Body of pancreas (tissue), 4 donors: ENCODE data around the gene DLG2. TPM values are rescaled to one million over a fixed set of nuclear protein-coding genes. Genes with fewer than 3 reads are reported as not detected.

Source experiments
- ATAC-seq: fragments of 150-250 bp; one replicate; pipeline ENCODE4 v1.9.1; 2016
- DNase-seq, 4 donors: peaks; one replicate each; pipeline ENCODE4 v3.0.0-alpha.2; 2019
- H3K27ac ChIP-seq, 4 donors: fragments of 200-600 bp; sonication (generic); 1 replicate in 3 of 4; 2 replicates in 1 of 4; pipeline versions ENCODE4 v1.5.1 to v1.6.1; 2016 to 2019; ENCODE audit warnings: mild to moderate bottlenecking in 1 of 4, mixed read lengths in 1 of 4, moderate library complexity in 1 of 4
- H3K27me3 ChIP-seq, 2 donors: fragments of 200-600 bp; sonication (generic); one replicate each; pipeline ENCODE4 v1.6.0; 2016; ENCODE audit warnings: mild to moderate bottlenecking in 1 of 2
- H3K36me3 ChIP-seq, 2 donors: fragments of 200-600 bp; sonication (generic); replicated peaks in 1 of 2; 2 replicates each; pipeline ENCODE4 v1.5.1; 2016; ENCODE audit warnings: low read depth in 2 of 2; ENCODE audit not compliant: insufficient read depth in 1 of 2
- H3K4me1 ChIP-seq: fragments of 200-600 bp; sonication (generic); one replicate; pipeline ENCODE4 v1.6.0; 2016
- H3K4me3 ChIP-seq, 2 donors: fragments of 200-600 bp; sonication (generic); 1 replicate in 1 of 2; 2 replicates in 1 of 2; pipeline ENCODE4 v1.5.1; 2016 to 2019
- H3K9me3 ChIP-seq, 3 donors: fragments of 200-600 bp; sonication (generic); 1 replicate in 2 of 3; 2 replicates in 1 of 3; pipeline ENCODE4 v1.5.1; 2016
- CTCF ChIP-seq, 7 experiments: fragments of 450-650 bp in 4 of 7; fragments of 200-600 bp in 3 of 7; sonication (generic) in 3 of 7; IDR thresholded peaks; one replicate each; pipeline ENCODE4 v1.5.1; 2016 to 2019; ENCODE audit warnings: antibody characterized with exemption in 7 of 7
- POLR2A ChIP-seq, 3 donors: fragments of 450-650 bp; IDR thresholded peaks; one replicate each; pipeline ENCODE4 v1.6.1; 2016; ENCODE audit warnings: antibody characterized with exemption in 3 of 3, mild to moderate bottlenecking in 2 of 3
- WGBS, 2 donors: methylation state at CpG; one replicate each; pipeline ENCODE4 v1.1.5; 2017; 5-methylcytosine and 5-hydroxymethylcytosine counted together
- intact Hi-C: fragments of 100-400 bp; cut with DNase I; formaldehyde crosslinking; loops from one replicate; pipeline ENCODE4 v1.15.1; 2023
- total RNA-seq, 2 donors: library from RNA; depleted of rRNA; stranded (reverse); fragments of >200 nt; gene quantifications; one replicate each; pipeline ENCODE4 v1.1.0, GENCODE V29; 2016

The DLG2 gene
- total RNA-seq, 2 donors from 2014 or later = 6.0 to 13.2 TPM

- intact Hi-C loops = no loop called here
- DNase-seq = no peak
- Histone ChIP-seq H3K4me3 (no peak overlapping the region), H3K4me1 (no peaks in the 10 kb centered on the region), H3K27ac (no peak overlapping the region), H3K9me3 (no peaks in the 10 kb centered on the region), H3K36me3 (no peaks in the 10 kb centered on the region), H3K27me3 (no peaks in the 10 kb centered on the region)
- WGBS, 2 donors = 25 to 30% methylated on average over 3 of the region's 3 CpGs
- TF ChIP-seq POLR2A (IDR thresholded peaks at IDR 0.05) (no peak), CTCF (IDR thresholded peaks at IDR 0.05) (peak; percentile 14 to 58 (median 44))
- peak; percentile 15 for ATAC-seq
Observed at GRCh38 chr11:84524422-84525051, 1102.6 kb downstream of the DLG2 start.

- no peak for TF ChIP-seq POLR2A (IDR thresholded peaks at IDR 0.05)
- TF ChIP-seq CTCF (IDR thresholded peaks at IDR 0.05) = no peak
- intact Hi-C loops = no loop called here
- no peak overlapping the region for H3K4me3 ChIP-seq
- DNase-seq (no peak), ATAC-seq (no peak)
- H3K27me3 ChIP-seq = no peaks in the 10 kb centered on the region
- H3K27ac ChIP-seq = no peak overlapping the region
- H3K4me1 ChIP-seq = no peaks in the 10 kb centered on the region
- no peaks in the 10 kb centered on the region for H3K36me3 ChIP-seq
- H3K9me3 ChIP-seq = no peaks in the 10 kb centered on the region
Observed at GRCh38 chr11:84522331-84522730, 1104.8 kb downstream of the DLG2 start.

DNA sequence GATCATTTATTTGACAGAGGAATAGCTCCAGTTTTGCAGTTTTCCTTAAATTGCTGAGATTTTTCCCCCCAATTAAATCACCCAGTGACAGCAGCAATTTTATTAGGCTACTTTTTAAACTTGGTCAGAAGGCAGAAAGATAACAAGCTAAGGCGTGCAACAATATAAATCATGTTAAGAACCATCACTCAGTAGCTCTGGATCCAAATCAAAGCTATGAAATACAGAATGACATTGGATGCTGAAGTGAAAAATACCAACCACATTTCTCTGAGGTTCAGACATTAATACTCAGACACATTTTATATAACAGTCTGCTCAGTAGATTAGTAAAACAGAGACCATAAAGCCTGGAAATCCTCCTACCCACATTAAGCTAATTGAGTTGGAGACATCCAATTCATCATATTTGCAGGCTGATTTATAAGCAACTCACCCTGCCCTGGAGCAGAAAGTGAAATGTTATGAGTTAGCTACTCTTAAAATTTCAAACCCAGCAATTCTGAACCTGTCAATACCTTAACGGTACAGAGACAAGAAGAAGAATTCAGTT is 1108.4 kb downstream of the DLG2 start:
- H3K4me1 ChIP-seq = no peaks in the 10 kb centered on the region
- no peaks in the 10 kb centered on the region for H3K9me3 ChIP-seq
- DNase-seq (no peak), ATAC-seq (no peak)
- WGBS, 2 donors = 61 to 65% methylated on average over 2 of the region's 2 CpGs
- intact Hi-C loops = no loop called here
- no peak overlapping the region for H3K4me3 ChIP-seq
- no peak overlapping the region for H3K27ac ChIP-seq
- H3K36me3 ChIP-seq = no peaks in the 10 kb centered on the region
- no peaks in the 10 kb centered on the region for H3K27me3 ChIP-seq
- no peak for TF ChIP-seq POLR2A (IDR thresholded peaks at IDR 0.05)
- no peak for TF ChIP-seq CTCF (IDR thresholded peaks at IDR 0.05)

DNA sequence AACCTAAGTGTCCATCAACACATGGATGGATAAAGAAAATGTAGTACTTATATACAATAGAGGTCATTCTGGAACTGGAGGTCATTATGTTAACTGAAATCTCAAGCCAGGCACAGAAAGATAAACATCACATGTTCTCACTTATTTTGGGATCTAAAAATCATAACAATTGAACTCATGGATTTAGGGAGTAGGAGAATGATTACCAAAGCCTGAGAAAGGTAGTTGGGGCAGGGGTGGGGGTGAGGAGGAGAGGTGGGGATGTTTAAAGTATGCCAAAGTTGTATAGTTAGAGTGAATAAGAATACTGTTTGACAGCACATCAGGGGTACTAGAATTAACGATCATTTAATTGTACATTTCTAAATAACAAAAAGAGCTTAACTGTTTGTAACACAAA is 1112.7 kb downstream of the DLG2 start:
- Histone ChIP-seq H3K36me3 (no peaks in the 10 kb centered on the region), H3K27ac (no peak overlapping the region), H3K4me1 (no peaks in the 10 kb centered on the region), H3K9me3 (no peaks in the 10 kb centered on the region), H3K27me3 (no peaks in the 10 kb centered on the region), H3K4me3 (no peak overlapping the region)
- WGBS, 2 donors = 67 to 71% methylated on average over 1 of the region's 1 CpG
- intact Hi-C loops = no loop called here
- ATAC-seq = no peak
- no peak for DNase-seq
- TF ChIP-seq POLR2A (IDR thresholded peaks at IDR 0.05) (no peak), CTCF (IDR thresholded peaks at IDR 0.05) (no peak)

DNA sequence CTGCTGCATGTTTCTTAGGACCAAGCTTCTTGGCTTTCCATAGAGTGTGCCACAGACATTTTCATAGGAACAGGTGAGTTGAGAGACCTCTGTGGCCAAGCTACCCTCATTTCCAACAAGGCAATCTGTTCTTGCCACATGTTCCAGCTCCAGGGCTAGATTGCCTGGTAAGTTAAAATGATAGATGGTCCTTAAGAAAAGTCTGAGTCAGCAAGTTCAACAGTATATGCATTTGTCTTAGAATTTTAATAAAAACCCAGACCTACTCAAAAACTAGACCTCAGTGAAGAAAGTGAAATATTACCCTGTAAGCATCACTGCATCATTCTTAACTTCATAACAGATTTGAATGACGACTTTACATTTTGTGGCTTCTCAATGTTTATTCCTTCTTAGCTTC is 1123.6 kb downstream of the DLG2 start:
- H3K27me3 ChIP-seq = no peaks in the 10 kb centered on the region
- no peak for TF ChIP-seq CTCF (IDR thresholded peaks at IDR 0.05)
- TF ChIP-seq POLR2A (IDR thresholded peaks at IDR 0.05) = no peak
- ATAC-seq (no peak), DNase-seq (no peak)
- no peak overlapping the region for H3K27ac ChIP-seq
- no peaks in the 10 kb centered on the region for H3K4me1 ChIP-seq
- H3K36me3 ChIP-seq = no peaks in the 10 kb centered on the region
- H3K9me3 ChIP-seq = no peaks in the 10 kb centered on the region
- no peak overlapping the region for H3K4me3 ChIP-seq
- WGBS, 2 donors = 59 to 73% methylated on average over 1 of the region's 1 CpG
- intact Hi-C loops = no loop called here
